ENCODE results near the gene CRABP2. TPM values are rescaled to one million over a fixed set of nuclear protein-coding genes. Genes with fewer than 3 reads are reported as not detected.

The CRABP2 gene
- total and polyA plus RNA-seq, 2 donors (not counting 1 experiment from before 2014, with no cell fraction given): 0.89 to 1.2 TPM

- Mint-ChIP-seq H3K9me3 (ENCODE audit: insufficient read depth) (no peaks in the 10 kb centered on the region), H3K4me3 (peak overlapping the region; percentile 66), H3K27me3 (peaks cover 25% of the 10 kb centered on the region), H3K27ac (peak overlapping the region; percentile 69), H3K4me1 (peaks cover 91% of the 10 kb centered on the region)
- Histone ChIP-seq H3K79me2 (ENCODE audit: control insufficient read depth, insufficient read depth, low read length) (no peaks in the 10 kb centered on the region), H3K9ac (ENCODE audit: low read length) (no peak overlapping the region), H4K20me1 (ENCODE audit: control insufficient read depth, insufficient read depth, low read length, poor library complexity, severe bottlenecking) (no peaks in the 10 kb centered on the region), H2AFZ (ENCODE audit: insufficient read depth, low read depth, low read length, poor library complexity, severe bottlenecking) (no peak overlapping the region), H3K27ac (ENCODE audit: low read length in 2 of 2) (no peak overlapping the region), H3K9me3 (ENCODE audit: control extremely low read depth in 1 of 3, control insufficient read depth in 2 of 3, insufficient read depth in 1 of 3, low read length in 2 of 3) (no peaks in the 10 kb centered on the region), H3K4me2 (replicated peaks; ENCODE audit: low read depth, low read length, poor library complexity, severe bottlenecking) (peak overlapping the region; percentile 52), H3K4me3 (ENCODE audit: control extremely low read depth in 1 of 5, extremely low read depth in 1 of 5, insufficient read depth in 1 of 5, low read depth in 2 of 5, low read length in 4 of 5) (no peak overlapping the region), H3K36me3 (replicated peaks in 1 of 2; ENCODE audit: control extremely low read depth in 1 of 2, control insufficient read depth in 1 of 2, extremely low read depth in 1 of 2, insufficient read depth in 2 of 2, low read length in 1 of 2) (no peaks in the 10 kb centered on the region), H3K4me1 (ENCODE audit: control insufficient read depth in 2 of 2, insufficient read depth in 2 of 2, low read length in 2 of 2) (peaks cover 78 to 89% of the 10 kb centered on the region in 2 donors), H3K27me3 (replicated peaks in 1 of 4; ENCODE audit: control extremely low read depth in 1 of 4, control insufficient read depth in 3 of 4, insufficient read depth in 4 of 4, low read length in 3 of 4) (peaks cover 0 to 30% (median 11%) of the 10 kb centered on the region in 4 experiments)
- ChIA-PET POLR2A (interaction anchor here (0.6 to 1.0 kb wide), 2 partner anchors 68 to 1688 kb away, joined by 3 read pairs; partner anchors contain the start of genes ISG20L2 and METTL25B), CTCF (interaction anchor here (0.6 to 9.0 kb wide), 17 partner anchors 8 to 275 kb away, joined by 3 to 173 read pairs (median 4); partner anchors contain the start of genes CRABP2, HAPLN2, NAXE and NES)
- TF ChIP-seq CTCF (IDR thresholded peaks at IDR 0.05) (peak; percentile 99), EZH2 (IDR thresholded peaks at IDR 0.05; ENCODE audit: borderline replicate concordance, insufficient read depth, low read depth, low read length, poor library complexity, severe bottlenecking) (no peak)
- 21% methylated on average over 35 of the region's 38 CpGs for WGBS (ENCODE audit: insufficient coverage)
- peak; percentile 92 for DNase-seq
- intact Hi-C loops (cut with micrococcal nuclease): loop anchor here (1.0 kb wide), 2 partner anchors 18 to 29 kb away; no protein-coding TSS in a partner anchor
- ATAC-seq (ENCODE audit: low read depth): peak; percentile 83
These were observed 45.2 kb downstream of the CRABP2 start for GRCh38 chr1:156659988-156660751.

- peaks cover 73 to 83% of the 10 kb centered on the region in 2 donors for H3K4me1 ChIP-seq (ENCODE audit: control insufficient read depth in 2 of 2, insufficient read depth in 2 of 2, low read length in 2 of 2)
- ChIA-PET POLR2A (interaction anchor here (1.0 kb wide), 1 partner anchor 69 kb away, joined by 3 read pairs; the partner anchor contains the start of genes ISG20L2 and METTL25B), CTCF (interaction anchor here (0.6 to 9.0 kb wide), 11 partner anchors 9 to 274 kb away, joined by 3 to 173 read pairs (median 6); partner anchors contain the start of genes CRABP2, HAPLN2, NAXE and NES)
- intact Hi-C loops (cut with micrococcal nuclease): no loop called here
- H3K4me2 ChIP-seq (replicated peaks; ENCODE audit: low read depth, low read length, poor library complexity, severe bottlenecking): peak overlapping the region; percentile 52
- Mint-ChIP-seq H3K27me3 (peaks cover 30% of the 10 kb centered on the region), H3K27ac (peak overlapping the region; percentile 69), H3K9me3 (ENCODE audit: insufficient read depth) (no peaks in the 10 kb centered on the region), H3K4me3 (peak overlapping the region; percentile 66), H3K4me1 (peaks cover 87% of the 10 kb centered on the region)
- H3K4me3 ChIP-seq (ENCODE audit: control extremely low read depth in 1 of 5, extremely low read depth in 1 of 5, insufficient read depth in 1 of 5, low read depth in 2 of 5, low read length in 4 of 5): no peak overlapping the region
- no peaks in the 10 kb centered on the region for H4K20me1 ChIP-seq (ENCODE audit: control insufficient read depth, insufficient read depth, low read length, poor library complexity, severe bottlenecking)
- no peaks in the 10 kb centered on the region for H3K9me3 ChIP-seq (ENCODE audit: control extremely low read depth in 1 of 3, control insufficient read depth in 2 of 3, insufficient read depth in 1 of 3, low read length in 2 of 3)
- peaks cover 0 to 35% (median 14%) of the 10 kb centered on the region in 4 experiments for H3K27me3 ChIP-seq (replicated peaks in 1 of 4; ENCODE audit: control extremely low read depth in 1 of 4, control insufficient read depth in 3 of 4, insufficient read depth in 4 of 4, low read length in 3 of 4)
- ATAC-seq (ENCODE audit: low read depth) (no peak), DNase-seq (no peak)
- H2AFZ ChIP-seq (ENCODE audit: insufficient read depth, low read depth, low read length, poor library complexity, severe bottlenecking): no peak overlapping the region
- no peak overlapping the region for H3K9ac ChIP-seq (ENCODE audit: low read length)
- WGBS (ENCODE audit: insufficient coverage): 37% methylated on average over 6 of the region's 6 CpGs
- no peak overlapping the region for H3K27ac ChIP-seq (ENCODE audit: low read length in 2 of 2)
- no peaks in the 10 kb centered on the region for H3K79me2 ChIP-seq (ENCODE audit: control insufficient read depth, insufficient read depth, low read length)
- no peaks in the 10 kb centered on the region for H3K36me3 ChIP-seq (replicated peaks in 1 of 2; ENCODE audit: control extremely low read depth in 1 of 2, control insufficient read depth in 1 of 2, extremely low read depth in 1 of 2, insufficient read depth in 2 of 2, low read length in 1 of 2)
- no peak for TF ChIP-seq EZH2 (IDR thresholded peaks at IDR 0.05; ENCODE audit: borderline replicate concordance, insufficient read depth, low read depth, low read length, poor library complexity, severe bottlenecking)
- no peak for TF ChIP-seq CTCF (IDR thresholded peaks at IDR 0.05)
These were observed 45.8 kb downstream of the CRABP2 start for GRCh38 chr1:156659661-156659987.
